Daoy (cell line): Measurements from ENCODE around the gene FOLR1. TPM values are rescaled to one million over a fixed set of nuclear protein-coding genes. Genes with fewer than 3 reads are reported as not detected.

Experiments
- DNase-seq: peaks from one replicate; pipeline ENCODE4 v3.0.0-alpha.2; 2015; ENCODE audit warnings: low read depth
- total RNA-seq: library from RNA; depleted of rRNA; stranded (reverse); fragments of >200 nt; shearing (Covaris generic); gene quantifications from 2 replicates; pipeline ENCODE4 v1.2.3, GENCODE V29; 2014

Gene FOLR1
- total RNA-seq, 1 experiment from 2014 or later, result not detected

DNA sequence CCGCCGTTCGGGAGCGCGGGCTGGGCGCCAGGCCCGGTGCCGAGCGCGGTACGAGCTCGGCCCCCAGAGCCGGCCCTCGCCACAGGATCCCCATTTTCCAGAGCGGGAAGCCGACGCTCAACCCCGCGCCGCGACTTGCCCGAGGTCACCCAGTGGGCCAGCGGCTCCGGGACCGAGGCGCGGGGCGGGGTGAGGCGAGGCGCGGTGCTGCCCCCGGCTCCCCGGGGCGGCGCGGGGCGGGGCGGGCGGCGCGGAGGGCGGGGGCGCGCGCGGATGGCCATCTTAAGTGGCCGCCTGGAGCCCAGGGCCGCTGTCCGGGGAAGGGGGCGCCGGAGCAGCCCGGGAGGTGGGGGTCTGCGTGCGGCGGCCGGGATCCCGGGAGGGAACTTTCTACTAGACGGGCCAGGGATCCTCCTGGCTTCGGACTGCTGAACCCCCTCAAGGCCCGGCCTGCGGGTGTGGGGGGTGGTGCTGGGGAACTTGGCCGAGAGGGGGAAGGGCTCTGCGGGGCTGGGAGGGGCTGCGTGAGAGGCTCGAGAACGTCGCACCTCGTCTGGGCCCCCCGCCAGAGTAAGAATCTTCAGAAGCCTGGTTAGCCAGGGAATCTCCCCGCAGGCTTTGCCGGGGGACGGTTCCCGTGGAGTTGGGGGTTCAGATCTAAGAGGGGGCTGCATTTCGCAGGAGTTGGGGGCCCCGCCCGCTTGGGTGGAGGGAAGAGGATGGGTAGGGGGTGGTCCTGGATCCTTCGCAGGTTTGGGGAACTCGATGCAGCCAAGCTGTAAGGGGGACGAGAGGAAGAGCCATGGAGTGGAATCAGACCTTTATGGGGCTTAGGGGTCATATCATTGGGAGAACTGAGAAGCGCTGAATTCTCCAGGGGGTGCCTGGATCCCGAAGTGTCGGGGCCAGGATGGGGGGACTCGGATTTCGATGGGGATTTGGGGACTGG lies 31.9 kb downstream of the FOLR1 start:
- peak; percentile 76 for DNase-seq

GRCh38 chr11:72224564-72225410 lies 32.8 kb downstream of the FOLR1 start, which contains the start of gene INPPL1:
Gene INPPL1 (plus strand): TSS chr11:72224767. CDS start chr11:72224985, 218 bp downstream.
- DNase-seq, result peak; percentile 44

DNA sequence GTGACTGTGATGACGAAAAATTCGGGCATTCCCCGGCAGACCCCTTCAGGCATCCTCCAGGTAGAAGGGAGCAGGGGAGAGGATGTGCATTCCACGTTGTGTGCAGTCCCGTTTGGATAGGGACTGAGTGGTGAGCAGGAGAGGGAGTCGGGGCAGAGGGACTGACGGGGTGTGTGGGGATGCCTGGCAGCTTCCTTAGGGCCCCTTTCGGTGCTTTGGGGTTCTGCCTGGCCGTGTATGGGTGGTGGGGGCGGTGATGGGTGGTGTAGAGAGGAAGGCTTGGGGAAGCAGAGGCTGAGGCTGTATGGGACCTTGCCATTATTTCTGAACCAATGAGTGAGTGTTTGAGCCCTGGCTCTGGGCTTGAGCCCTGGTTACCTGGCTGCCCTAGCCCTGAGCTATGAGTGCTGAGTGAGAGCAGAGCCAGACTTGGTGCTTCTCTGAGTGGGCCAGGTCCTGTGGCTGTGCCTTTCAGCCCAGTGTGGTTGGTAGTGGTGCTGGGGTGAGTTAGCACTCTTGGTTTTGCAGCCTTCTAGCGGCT lies 33.5 kb downstream of the FOLR1 start:
- no peak for DNase-seq

- DNase-seq, result no peak
Measured at GRCh38 chr11:72226701-72227100, 34.8 kb downstream of the FOLR1 start.

GRCh38 chr11:72227316-72228228 lies 35.6 kb downstream of the FOLR1 start:
- DNase-seq, result no peak

DNA sequence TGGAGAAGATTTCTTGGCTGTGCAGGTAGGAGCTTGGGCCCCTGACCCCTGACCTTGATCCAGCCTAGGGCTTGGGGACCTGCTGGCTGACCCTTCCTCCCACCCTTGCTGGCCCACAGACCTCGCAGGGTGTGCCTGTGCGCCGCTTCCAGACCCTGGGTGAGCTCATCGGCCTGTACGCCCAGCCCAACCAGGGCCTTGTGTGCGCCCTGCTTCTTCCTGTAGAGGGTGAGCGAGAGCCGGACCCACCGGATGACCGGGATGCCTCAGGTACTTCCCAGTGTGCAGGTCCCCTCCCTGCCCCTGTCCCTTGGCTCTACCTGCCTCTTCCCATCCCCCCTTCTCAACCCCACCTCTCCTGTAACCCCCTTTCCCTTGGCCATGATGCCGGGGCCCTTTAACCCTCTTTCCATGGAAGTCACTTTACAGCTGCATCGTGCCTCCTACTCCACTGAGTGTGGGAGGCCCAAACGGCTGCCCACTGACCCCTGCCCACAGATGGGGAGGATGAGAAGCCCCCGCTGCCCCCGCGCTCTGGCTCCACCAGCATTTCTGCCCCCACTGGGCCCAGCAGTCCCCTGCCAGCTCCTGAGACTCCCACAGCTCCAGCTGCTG lies 36.4 kb downstream of the FOLR1 start:
- no peak for DNase-seq

GRCh38 chr11:72228844-72229231 lies 36.9 kb downstream of the FOLR1 start:
- DNase-seq, result no peak

- DNase-seq, result no peak
Measured at GRCh38 chr11:72229336-72229924, 37.5 kb downstream of the FOLR1 start.

GRCh38 chr11:72229925-72230763 lies 38.2 kb downstream of the FOLR1 start:
- DNase-seq, result no peak

- no peak for DNase-seq
Measured at GRCh38 chr11:72230764-72231365, 38.9 kb downstream of the FOLR1 start.

GRCh38 chr11:72231396-72232259 lies 39.7 kb downstream of the FOLR1 start:
- DNase-seq, result no peak

DNA sequence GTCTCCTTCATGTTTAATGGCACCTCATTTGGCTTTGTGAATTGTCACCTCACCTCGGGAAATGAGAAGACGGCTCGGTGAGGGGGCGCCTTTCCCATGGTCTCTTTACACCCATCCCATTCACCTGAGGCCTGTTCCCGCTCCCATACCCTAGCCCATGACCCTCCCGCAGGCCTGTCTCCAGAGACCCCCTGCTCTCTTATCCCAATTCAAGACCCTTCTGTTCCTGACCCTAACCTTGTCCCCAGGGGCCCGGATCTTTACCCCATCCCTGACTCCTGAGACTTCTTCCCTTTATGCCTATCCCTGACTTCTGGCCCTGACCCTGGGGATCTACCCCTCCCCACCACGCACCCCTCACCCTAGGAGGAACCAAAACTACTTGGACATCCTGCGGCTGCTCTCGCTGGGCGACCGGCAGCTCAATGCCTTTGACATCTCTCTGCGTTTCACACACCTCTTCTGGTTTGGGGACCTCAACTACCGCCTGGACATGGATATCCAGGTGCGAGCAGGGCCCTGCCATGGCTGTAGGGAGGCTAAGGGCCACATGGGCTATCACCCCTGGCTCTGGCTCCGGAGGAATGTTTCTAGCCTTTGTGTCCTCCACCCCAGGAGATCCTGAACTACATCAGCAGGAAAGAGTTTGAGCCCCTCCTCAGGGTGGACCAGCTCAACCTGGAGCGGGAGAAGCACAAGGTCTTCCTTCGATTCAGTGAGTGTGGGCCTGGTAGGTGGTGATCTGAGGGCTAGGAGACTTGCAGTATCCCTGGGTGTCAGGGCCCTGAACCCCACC lies 40.5 kb downstream of the FOLR1 start:
- DNase-seq, result no peak

GRCh38 chr11:72233056-72233772 lies 41.3 kb downstream of the FOLR1 start:
- no peak for DNase-seq

GRCh38 chr11:72233773-72234513 lies 42.0 kb downstream of the FOLR1 start:
- DNase-seq, result no peak

- no peak for DNase-seq
Measured at GRCh38 chr11:72234514-72234830, 42.5 kb downstream of the FOLR1 start.

GRCh38 chr11:72234920-72235319 lies 43.0 kb downstream of the FOLR1 start:
- DNase-seq, result no peak
